AML-193 (cell line): ENCODE results near the gene MUC20.
"Not testable (repeated sequence)": the region's sequence is repeated elsewhere in the genome, so short reads cannot be mapped to it uniquely, and the experiment has no call there.

Experiments
- DNase-seq, 2 experiments: peaks; one replicate each; lab custom pipeline; 2025; lab: John Stamatoyannopoulos, UW

Gene MUC20

DNA sequence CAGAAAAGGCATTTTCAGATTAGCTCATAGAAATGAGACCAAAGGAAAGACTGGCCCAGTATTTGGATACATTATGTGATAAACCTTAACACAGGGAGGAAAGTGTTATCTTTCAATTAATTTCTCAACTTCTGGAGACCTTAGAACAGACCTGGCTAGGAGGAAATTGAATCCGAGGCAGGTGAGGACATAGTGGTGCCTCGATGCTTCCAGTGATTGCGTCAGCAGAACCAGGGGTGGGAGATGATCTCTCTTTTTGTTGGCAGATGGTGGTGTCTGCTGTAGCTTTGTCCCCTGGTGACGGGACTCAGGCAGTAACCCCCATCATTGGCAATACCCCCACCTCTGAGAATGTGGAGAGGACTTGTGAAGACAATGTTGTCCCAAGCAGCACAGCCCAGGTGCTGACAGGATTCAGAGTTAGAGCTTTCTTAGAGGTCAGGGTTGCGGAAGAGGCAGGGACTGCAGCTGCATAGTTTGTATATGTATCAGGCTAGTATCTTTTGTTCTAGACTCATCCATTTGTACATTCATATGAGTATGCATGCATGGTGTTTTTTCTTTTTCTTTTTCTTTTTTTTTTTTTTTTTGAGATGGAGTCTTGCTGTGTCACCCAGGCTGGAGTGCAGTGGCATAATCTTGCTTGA is 27.9 kb upstream of the MUC20 start:
- DNase-seq, result no peak

DNA sequence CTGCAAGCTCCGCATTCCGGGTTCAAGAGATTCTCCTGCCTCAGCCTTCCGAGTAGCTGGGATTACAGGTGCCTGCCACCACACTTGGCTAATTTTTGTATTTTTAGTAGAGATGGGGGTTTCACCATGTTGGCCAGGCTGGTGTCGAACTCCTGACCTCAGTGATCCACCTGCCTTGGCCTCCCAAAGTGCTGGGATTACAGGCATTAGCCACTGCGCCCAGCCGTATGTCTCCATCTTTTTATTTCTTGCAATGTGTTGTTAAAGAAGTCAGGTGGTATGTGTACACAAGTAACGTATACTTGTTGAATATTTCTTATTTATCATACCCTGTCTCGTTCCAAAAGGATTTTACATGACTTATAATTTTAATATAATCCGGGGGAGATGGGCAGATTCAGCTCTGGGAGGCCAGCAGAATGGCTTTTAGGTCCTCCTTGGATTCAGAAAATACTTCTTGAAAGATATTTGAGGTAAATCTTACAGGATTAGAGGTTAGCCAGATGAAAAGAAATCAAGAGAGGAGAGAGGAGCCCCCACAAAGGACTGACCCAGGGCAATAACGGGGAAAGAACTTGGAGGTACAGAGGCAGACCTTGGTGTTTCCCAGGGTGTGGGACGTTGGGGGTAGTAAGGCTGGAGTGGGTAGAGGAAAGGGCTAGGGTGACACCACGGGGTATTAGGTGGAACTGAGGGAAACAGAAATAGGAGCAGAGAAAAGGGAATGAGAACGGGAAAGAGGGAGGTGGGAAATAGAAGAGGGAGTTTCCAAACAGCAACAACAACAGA is 27.2 kb upstream of the MUC20 start:
- DNase-seq, result no peak

DNA sequence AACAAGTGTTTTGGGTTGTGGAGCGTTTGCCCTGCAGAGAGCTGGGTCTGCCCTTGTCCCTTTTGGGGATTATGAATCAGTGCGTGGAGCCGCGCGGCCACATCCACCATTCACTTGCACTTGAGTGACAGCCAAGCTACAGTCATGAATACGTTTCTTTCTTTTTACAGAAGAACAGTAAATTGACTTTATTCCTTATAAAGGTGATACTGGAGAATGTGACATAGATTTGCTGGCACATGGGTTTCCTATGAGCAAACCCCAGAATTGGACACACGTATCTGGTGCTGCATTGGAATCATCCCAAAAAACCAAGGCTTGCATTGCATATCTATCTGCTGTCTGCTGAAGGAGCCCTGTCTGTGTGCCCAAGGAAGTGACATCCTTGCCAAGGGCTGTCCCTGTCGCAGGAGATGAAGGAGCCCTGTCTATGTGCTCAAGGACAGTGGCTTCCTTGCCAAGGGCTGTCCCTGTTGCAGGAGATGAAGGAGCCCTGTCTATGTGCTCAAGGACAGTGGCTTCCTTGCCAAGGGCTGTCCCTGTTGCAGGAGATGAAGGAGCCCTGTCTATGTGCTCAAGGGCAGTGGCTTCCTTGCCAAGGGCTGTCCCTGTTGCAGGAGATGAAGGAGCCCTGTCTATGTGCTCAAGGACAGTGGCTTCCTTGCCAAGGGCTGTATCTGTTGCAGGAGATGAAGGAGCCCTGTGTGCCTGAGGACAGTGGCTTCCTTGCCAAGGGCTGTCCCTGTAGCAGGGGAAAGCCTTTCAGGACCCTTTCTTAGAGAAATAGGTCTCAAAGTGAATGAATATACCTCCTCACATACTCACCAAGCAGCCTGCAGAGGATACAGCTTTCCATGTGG is 26.3 kb upstream of the MUC20 start:
- DNase-seq, result not testable (repeated sequence)

DNA sequence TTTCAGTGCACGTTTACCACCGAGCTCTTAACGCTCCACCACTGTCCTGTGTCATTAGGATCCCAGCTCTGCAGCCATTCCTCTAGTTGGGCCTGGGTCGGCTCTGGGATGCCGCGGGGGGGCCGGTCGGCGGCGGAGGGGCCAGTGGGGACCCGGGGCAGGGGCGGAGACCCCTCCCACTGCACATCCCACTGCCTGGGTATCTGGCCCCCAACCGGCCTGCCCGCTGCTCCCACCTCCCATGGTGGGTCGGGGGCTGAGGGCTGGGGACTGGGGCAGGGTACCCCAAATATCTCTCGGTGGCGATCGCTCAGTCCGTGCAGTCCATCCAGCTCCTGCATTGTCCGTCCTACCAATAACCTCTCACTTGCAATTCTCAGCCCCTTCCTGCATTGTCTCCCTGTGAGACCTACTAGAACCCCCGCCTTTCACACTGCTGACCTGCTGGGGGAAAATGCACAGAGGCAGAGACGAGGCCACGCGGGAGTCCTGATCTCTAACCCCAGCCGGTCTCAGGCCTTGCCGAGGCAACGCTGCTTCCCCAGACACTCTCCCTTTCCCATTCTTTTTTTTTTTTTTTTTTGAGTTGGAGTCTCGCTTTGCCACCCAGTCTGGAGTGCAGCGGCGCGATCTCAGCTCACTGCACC is 24.0 kb upstream of the MUC20 start:
- DNase-seq, result no peak

DNA sequence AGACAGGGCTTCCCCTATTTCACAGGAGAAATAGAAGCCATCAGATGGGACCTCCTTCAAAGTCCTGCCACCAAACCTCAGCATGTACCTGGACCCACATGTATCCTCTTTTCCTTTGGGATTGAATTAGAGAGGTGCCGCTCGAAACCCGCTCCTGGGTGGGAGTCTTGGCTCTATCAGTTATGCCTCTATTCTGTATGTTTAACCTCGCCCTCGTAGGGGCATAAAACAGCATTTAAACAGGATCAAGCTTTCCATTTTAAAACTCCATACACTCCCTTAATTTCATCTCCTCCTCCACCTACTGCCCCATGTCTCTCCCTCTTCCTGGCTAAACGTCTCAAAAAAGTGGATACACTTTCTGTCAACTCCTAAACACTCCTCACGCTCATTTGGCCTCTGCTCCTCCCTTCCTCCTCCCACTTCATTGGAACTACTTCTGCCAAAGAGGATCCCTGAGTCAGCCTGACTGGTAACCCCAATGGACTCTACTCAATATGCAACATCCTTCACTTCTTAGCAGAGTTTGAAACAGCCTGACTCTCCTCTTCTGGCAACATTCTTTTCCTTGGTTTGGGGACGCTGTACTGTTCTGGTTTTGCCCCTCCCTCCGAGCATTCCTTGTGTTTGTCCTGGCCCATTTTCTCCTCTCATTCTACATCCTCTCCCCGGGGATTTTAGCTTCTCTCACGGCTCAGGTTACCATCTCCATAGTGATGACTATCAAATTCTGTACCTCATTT is 23.0 kb upstream of the MUC20 start:
- no peak for DNase-seq

DNA sequence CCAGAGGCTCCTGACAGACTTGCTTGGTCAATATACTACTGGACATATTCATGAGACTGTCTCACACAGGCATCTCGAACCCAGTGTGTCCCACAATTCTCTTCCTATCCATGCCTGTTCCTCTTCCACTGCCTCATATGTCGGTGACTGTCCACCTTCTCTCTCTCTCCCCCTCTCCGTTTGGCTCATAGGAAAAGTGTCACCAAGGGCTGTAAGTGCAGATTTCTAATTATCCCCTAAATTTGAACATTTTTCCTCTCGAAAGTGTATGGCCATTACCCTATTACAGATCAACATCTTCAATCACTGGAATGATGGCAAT is 22.5 kb upstream of the MUC20 start:
- no peak for DNase-seq

DNA sequence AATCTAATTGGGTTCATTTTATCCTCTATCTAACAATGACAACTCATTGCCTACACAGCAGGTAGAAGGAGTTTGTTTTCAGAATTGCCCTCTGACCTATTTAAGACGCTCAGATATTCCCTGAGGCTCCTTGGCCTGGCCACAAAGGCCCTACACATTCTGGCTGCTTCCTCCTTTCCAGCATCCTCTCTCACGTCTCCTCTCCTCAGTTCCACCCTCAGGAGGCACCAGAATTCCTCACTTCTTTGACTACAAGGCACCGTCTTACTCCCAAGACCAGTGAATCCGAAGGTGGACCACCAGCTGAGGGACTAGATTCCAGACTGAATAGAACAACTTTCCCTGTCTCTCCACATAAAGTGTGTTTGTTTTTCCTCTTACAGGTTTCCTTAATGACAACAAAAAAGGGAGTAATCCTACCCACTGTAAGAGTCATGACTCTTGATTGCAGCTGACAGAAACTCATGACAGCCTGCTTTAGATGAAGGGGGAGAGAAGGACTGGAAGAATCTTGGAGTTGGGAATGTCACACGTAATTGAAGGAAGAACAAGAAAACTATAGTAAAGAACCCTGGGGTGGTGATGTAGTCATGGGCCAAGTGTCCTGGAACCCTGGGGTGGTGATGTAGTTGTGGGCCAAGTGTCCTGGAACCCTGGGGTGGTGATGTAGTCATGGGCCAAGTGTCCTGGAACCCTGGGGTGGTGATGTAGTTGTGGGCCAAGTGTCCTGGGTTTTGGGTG is 22.0 kb upstream of the MUC20 start:
- no peak for DNase-seq

DNA sequence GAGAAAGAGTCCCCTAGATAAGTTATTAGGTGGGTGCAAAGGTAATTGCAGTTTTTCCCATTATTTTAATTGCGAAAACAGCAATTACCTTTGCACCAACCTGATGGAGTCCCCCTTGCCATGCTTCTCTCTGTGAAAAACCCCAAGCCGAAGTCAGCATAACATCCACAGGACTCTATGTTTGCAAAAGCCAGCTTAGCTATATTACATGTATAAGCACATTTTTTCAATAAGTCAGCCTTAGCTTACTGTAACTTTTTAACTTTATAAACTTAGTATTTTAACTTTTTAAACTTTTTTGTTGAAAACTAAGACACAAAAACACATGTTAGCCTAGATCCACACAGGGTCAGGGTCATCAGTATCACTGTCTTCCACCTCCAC is 21.4 kb upstream of the MUC20 start:
- DNase-seq, result no peak

DNA sequence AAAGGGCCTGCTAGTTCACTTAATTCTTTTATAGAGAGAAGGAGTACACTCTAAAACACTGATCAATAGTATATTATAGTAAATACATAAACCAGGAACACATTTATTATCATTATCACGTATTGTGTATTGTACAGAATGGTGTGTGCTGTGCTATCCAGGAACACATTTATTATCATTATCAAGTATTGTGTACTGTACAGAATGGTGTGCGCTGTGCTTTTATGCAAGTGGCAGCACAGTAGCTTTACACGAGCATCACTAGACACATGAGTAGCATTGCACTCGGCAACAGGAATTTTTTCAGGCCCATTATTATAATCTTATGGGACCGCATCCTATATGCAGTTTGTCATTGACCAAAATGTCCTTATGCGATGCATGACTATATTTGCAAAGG is 20.9 kb upstream of the MUC20 start:
- no peak for DNase-seq

DNA sequence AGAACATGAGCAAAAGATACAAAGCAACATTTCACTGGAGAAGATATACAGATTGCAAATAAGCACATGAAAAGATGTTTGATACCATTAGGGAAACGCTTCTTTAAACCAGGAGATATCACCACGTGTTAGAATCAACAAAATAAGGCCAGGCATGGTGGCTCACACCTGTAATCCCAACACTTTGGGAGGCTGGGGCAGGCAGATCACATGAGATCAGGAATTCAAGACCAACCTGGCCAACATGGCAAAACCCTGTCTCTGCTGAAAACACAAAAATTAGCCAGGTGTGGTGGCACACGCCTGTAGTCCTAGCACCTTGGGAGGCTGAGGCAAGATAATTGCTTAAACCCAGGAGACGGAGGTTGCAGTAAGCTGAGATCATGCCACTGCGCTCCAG is 20.5 kb upstream of the MUC20 start:
- DNase-seq, result no peak

DNA sequence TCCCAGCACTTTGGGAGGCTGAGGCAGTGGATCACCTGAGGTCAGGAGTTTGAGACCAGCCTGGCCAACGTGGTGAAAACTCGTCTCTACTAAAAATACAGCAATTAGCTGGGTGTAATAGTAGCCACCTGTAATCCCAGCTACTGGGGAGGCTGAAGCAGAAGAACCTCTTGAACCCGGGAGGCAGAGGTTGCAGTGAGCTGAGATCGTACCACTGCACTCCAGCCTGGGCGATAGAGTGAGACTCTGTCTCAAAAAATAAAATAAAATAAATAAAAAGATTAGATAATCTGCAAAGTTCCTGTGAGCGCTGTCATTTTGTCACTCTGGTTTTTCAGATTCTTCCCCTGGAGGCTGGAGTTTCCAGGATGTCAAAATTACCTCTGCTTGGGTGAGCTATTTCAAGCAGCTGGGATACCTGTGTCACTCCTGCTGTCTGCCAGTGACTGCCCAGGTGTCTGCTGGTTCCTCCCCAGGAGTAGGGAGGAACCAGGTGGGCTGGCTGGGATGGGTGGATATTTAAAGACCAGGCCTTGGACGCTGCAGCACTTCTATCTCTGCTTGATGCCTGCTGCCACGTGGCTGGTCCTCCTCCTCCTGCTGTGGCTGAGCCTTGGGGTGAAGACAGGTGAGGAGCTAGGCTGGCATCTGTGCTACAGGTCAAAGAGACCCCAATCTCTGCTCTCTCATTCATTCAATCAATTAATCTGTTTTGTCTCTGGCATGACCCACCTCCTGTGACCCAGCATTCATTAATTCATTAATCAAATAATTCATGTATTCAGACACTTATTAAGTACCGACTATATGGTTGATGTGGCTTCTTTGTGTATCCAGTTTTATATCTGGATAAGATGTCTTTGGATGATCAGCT is 19.5 kb upstream of the MUC20 start:
- no peak for DNase-seq

DNA sequence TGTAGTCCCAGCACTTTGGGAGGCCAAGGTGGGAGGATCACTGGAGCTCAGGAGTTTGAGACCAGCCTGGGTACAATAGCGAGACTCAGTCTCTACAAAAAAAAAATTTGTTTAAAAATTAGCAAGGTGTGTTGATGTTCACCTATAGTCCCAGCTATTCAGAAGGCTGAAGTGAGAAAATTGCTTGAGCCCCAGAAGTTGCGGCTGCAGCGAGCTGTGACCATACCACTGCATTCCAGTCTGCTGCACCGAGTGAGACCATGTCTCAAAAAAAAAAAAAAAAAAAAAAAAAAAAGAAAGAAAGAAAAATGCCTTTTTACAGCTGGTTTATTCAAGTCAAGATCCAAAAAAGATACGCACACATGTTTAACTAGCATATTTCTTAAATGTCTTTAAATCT is 17.0 kb upstream of the MUC20 start:
- DNase-seq, result no peak

DNA sequence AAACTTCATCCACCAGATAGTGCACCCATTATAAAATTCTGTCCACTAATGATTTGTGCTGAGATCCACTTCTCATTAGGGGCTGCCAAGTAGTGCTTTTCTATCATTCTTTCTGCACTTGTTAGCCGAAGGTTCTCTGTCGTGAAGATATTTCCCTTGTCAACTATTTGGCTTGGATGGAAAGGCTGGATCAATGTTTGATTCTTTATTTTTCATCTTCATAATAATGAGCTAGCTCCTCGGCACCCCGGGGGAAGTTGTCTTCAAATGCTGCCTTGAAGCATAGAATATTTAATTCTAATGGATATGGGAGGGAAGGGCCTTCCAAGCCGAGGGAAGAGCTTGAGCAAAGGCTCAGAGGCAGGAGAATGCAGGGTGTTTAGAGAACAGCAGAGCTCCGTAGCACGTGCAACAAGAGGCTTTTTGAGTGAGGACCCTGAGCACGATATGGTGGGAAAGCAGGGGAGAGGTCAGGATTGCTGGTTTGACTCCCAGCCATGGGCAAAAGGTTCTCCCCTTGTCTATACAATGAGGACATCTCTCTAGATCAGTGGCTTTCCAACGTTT is 16.3 kb upstream of the MUC20 start:
- no peak for DNase-seq

DNA sequence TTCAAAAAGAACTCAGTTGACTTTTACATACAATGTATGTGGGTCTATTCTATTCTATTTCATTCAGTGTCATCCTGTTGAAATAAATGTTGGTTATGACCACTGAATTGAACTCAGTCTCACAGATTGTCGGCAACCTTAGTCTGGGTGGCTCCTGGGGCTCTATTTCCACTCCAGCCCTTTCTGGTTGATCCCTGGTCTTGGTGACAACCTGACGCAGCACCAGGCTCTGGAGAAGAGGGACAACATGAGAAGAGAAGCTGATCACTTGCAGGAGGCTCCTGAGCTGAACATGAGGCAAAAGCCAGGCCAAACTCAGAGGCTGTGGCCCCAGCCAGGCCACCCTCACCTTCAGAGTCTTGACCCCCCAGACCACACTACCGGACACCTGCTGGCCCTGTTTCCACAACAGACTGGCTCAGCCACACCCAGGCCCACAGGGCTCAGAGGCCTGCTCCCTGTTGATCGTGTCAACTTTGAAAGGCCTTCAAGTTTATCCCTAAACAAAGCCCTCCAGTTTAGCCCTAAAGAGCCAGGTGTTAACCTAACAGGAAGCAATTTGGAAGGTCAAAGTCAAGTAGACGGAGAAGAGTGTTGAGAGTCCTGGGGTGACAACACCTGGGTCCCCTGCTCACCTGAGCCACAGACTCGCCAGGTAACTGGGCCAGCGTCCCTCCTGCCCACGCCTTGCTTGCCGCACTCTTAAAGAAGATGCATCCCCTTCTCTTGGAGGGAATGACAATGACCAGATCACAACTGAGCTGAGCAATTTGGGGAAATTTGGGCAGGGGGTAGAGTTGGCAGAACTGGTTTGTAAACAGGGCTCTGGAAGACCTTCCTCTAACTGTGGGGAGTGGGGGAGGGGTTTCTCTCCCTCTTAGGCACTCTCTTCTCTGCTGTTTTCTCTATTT is 15.4 kb upstream of the MUC20 start:
- DNase-seq, result no peak

DNA sequence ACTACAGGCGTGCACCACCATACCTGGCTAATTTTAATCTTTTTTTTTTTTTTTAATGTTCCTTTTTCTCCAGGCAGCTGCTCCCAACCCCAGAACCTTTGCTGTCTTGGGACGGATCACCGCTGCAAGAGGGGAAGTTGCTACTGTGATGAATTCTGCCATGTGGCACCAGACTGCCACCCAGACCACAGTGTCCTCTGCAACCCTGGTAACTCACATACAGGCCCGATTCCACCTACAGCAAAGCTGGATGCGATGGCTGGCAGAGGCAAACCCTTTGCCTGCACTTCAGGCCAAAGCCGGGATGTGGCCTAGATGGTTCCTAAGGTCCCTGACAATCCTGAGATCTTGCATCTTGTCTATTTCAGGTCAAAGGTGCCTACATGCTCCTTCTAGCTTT is 12.7 kb upstream of the MUC20 start:
- DNase-seq, result no peak

DNA sequence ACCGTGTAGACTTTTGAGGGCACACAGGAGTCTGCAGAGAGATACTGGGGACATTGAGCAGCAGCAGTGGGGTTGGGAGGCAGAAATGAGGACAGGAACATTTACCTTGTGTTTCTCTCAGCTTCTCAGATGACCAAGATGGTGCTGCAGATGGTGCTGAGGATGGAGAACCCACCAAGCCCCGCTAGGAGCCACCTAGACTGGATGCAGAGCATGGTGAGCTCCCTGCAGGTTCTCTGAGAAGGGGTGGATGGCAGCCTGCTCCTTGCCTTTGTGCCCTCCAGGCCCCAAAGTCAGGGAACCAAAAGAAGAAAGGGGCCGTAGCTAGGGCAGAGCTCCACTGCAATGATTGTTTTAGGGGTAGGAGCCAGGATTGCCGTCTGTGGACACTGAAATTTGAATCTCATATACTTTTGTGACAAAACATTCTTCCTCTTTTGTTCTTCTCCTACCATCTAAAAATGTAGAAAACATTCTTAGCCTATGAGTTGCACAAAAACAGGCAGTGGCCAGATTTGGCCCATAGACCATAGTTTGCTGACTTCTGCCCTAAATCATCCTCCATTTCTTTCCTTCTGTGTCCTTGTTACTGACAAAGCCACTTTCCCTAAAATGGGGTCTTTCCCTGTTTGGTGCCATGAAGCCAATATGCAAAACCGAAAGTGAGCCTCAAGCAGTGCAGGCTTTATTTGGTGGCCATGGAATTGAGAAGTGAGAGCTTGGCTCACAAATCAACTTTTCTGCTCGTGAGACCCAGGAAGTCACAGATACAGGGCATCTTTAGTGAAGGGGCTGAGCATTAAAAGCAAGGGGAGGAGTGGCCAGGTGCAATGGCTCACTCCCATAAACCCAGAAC is 11.9 kb upstream of the MUC20 start:
- DNase-seq, result no peak

DNA sequence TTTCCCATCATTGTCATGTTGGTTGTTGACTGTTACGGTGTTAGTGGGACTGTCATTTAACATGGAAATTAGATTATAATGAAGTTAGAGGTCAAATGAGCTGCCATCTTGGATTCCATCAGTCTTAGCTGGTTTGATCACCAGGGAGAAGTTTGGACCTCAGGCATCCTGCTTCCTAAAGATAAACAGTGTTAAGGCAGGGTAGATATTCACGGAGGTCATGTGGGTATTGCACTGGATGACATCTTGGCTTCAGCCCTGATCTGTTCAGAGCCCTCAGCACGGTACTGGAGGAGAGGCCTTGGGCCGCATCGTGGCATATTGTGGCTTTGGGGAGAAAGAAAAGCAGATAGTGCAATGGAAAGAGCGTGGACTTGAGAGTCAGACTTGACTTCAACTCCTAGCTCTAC is 11.1 kb upstream of the MUC20 start:
- DNase-seq, result no peak
